ENCODE data around the gene MS4A18. TPM values are rescaled to one million over a fixed set of nuclear protein-coding genes. Genes with fewer than 3 reads are reported as not detected.

Gene MS4A18
- total RNA-seq, 4 donors from 2014 or later: not detected

DNA sequence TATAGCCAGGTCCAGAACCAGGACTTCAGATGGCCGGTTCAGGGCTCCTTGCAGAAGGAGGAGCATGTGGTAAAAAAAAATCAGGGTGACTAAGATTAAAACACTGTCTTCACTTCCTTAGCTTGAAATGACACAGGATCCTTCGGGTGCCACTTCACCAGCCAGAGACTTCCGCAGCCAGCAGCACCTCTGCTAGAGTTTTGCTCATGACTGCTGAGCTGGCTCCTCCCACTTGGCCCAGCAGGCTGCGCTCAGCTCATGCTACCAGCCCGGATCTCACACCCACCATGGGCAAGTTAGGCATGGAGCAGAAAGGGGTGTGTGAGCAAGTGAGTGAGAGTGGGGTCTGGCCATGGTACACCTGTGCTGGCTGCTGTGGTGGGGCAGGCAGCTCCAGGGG, 6.6 kb upstream of the MS4A18 start:
- TF ChIP-seq CTCF (IDR thresholded peaks at IDR 0.05): no peak
- ATAC-seq (ENCODE audit: low FRiP score) (no peak), DNase-seq (ENCODE audit: low spot score) (no peak)

- TF ChIP-seq CTCF (IDR thresholded peaks at IDR 0.05): no peak
- no peak for ATAC-seq (ENCODE audit: low FRiP score)
- DNase-seq (ENCODE audit: low spot score): no peak
These were observed 5.8 kb upstream of the MS4A18 start for GRCh38 chr11:60718524-60719316.

DNA sequence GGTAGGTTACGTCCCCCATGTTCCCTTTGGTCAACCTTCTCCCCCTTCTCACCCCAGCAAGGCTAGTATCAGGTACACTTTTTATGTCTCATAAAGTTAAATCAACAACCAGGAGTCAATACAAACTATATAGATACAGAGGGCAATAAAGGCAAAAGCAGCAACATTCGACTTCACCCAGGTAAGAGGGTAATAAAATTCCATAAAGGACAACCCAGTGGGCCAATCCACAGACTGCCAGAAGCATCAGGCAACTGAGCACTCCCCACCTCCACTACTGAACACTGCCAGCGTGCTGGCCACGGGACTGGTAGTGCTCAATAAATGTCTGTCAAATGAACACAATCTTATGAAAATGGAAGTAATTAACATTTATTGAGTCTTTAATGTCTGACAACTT, 5.1 kb upstream of the MS4A18 start:
- no peak for TF ChIP-seq CTCF (IDR thresholded peaks at IDR 0.05)
- DNase-seq (ENCODE audit: low spot score) (no peak), ATAC-seq (ENCODE audit: low FRiP score) (no peak)

DNA sequence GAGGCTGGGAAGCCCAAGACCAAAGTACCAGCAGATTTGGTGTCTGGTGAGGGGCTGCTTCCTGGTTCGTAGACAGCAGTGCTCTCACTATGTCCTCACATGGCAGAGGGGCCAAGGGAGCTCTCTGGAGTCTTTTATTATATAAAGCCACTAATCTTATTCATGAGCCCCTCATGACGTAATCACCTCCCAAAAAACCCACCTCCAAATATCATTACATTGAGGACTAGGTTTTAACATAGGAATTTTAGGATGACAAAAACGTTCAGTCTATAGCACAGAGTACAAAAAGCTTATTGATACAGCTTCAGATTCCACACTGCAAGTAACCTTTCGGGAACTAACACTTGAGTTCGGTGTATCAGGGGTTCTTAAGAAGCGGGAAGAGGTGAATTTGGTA, 4.1 kb upstream of the MS4A18 start:
- TF ChIP-seq CTCF (IDR thresholded peaks at IDR 0.05): no peak
- DNase-seq (ENCODE audit: low spot score): no peak
- no peak for ATAC-seq (ENCODE audit: low FRiP score)

DNA sequence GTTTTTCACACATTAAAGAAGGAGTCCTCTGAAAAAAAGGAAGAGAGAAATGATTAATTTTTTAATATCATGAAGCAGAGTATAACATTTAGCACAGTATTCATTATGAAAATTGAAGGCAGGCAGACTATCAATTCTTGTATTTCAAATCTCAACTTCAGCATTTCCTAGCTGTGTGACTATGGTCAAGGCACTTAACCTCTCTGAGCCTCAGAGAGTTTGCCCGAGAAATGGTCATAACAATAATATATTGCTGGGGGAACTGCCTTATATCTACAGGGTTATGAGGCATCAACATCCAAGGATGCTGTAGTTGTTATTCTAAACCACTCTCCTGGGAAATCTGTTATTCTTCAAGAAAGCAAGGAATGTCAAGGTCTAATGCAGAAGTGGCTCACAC, 1.1 kb downstream of the MS4A18 start:
- ATAC-seq (ENCODE audit: low FRiP score) (no peak), DNase-seq (ENCODE audit: low spot score) (no peak)
- no peak for TF ChIP-seq CTCF (IDR thresholded peaks at IDR 0.05)

DNA sequence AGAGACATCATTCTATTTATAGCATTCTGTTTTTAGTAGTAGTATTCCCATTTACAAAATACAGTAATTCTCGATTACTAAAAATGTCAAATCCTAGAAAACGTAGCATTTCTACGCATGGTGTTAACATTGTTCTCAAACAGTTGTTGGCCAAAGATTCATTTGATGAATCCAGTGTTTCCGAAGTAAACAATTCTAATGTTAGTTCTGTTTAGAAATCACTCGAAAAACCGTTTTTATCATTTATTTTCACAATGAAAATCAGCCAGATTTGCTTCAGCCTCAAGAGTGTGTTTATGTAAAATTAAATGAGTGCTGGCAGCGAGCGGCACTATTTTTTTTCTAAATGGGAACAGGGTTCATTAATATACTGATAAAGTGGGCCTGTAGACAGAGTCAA, 7.1 kb downstream of the MS4A18 start:
- DNase-seq (ENCODE audit: low spot score) (no peak), ATAC-seq (ENCODE audit: low FRiP score) (no peak)
- no peak for TF ChIP-seq CTCF (IDR thresholded peaks at IDR 0.05)

GRCh38 chr11:60734279-60734678, 9.8 kb downstream of the MS4A18 start:
- TF ChIP-seq CTCF (IDR thresholded peaks at IDR 0.05): no peak
- ATAC-seq (ENCODE audit: low FRiP score) (no peak), DNase-seq (ENCODE audit: low spot score) (no peak)

Measured in omental fat pad (tissue), 4 donors.